SIG-M5 treated with dmso at 0.1 percent for 504 hours (cell line): ENCODE data around the gene ZNF718.
A peak's percentile ranks its signal among the peaks of the same experiment; 100 is the strongest.
"Not testable (repeated sequence)": the region's sequence is repeated elsewhere in the genome, so short reads cannot be mapped to it uniquely, and the experiment has no call there.

Experiments used
- DNase-seq: peaks from one replicate; lab custom pipeline; 2025; ENCODE audit not compliant: unreplicated experiment; lab: John Stamatoyannopoulos, UW

ZNF718 gene

DNA sequence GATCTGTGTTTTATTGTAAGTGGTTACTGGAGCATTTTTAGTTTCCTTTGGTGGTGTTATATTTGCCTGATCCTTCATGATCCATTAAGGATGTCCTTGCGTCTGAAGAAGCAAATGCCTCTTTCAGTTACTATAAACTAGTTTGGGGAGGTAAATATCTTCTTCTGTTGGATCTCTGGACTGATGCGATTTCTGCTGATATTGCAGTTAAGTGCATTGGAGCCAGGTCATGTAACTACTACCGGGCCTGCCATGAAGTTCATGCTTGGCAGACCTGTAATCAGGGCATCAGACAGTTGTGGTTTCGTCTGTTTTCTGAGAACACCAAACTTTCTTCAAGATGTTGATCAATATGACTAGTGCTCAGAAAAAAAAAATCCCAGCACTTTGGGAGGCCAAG lies 22.9 kb downstream of the ZNF718 start:
- DNase-seq = no peak

DNA sequence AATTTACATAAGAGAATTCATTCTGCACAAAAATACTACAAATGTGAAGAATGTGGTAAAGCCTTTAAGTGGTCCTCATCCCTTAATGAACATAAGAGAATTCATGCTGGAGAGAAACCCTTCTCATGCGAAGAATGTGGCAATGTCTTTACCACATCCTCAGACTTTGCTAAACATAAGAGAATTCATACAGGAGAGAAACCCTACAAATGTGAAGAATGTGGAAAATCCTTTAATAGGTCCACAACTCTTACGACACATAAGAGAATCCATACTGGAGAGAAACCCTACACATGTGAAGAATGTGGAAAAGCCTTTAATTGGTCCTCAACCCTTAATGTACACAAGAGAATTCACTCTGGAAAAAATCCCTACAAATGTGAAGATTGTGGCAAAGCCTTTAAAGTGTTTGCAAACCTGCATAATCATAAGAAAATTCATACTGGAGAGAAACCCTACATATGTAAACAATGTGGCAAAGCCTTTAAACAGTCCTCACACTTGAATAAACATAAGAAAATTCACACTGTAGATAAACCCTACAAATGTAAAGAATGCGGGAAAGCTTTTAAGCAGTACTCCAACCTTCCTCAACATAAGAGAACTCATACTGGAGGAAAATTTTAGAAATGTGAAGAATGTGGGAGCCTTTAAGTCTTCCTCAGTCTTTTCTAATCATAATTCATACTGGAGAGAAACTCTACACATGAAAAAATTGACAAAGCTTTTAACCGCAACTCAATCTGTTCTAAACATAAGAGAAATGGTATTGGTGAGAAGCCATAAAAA lies 37.4 kb downstream of the ZNF718 start:
- no peak for DNase-seq

DNA sequence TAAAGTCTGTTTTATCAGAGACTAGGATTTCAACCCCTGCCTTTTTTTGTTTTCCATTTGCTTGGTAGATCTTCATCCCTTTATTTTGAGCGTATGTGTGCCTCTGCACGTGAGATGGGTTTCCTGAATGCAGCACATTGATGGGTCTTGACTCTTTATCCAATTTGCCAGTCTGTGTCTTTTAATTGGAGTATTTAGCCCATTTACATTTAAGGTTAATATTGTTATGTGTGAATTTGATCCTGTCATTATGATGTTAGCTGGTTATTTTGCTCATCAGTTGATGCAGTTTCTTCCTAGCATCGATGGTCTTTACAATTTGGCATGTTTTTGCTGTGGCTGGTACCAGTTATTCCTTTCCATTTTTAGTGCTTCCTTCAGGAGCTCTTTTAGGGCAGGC lies 45.3 kb downstream of the ZNF718 start:
- DNase-seq = not testable (repeated sequence)

DNA sequence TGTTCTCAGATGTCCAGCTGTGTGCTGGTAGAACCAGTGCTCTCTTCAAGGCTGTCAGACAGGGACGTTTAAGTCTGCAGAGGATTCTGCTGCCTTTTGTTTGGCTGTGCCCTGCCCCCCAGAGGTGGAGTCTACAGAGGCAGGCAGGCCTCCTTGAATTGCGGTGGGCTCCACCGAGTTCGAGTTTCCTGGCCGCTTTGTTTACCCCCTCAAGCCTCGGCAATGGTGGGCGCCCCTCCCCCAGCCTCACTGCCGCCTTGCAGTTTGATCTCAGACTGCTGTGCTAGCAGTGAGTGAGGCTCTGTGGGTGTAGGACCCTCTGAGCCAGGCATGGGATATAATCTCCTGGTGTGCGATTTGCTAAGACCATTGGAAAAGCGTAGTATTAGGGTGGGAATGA lies 47.0 kb downstream of the ZNF718 start:
- not testable (repeated sequence) for DNase-seq

DNA sequence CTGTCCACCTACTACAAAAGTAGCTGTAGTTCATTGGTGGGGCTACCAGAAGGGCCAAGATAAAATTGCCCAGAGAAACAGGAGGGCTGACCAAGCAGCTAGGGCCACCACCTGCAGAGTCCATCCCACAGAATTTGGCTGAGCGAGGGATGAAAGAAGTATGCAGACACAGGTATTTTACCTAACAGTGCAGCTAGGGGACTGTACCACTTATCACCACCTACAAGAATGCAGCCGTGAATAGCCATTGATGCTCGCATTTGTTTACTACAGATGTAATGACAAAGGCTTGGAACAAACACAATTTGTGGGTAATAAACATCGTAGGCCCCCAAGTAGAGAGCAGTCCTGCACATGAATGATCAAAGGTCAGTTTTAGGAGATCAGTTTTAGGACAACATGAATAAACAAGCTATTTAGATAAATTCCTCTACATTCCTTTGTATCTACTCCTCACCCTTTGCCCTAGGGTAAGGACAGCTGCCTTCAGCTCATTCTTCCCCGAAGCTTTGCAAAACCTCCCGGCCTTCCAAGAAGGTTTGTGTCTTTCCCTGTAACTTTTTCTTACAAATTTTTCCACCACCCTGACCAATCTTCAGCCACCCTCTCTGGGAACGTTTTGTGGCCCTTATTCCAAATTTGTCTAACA lies 49.5 kb downstream of the ZNF718 start:
- no peak for DNase-seq

DNA sequence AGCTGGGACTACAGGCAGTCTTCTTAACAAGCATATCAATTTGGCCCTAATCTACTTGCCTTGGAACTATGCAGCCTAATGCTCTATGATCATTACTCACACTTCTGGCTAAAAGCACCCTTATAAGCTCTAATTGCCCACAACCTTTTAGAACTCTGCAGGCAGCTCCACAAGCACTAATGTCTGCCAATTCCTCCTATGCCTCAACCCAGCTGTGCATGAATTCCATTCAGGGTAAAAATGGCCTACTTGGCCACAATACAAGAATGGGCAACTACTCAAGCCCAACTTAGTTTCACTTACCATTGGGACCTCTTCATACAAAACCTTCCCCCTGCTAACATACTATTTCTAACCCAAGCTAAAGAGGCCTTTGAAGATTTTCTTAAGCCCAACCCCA lies 51.7 kb downstream of the ZNF718 start:
- DNase-seq = no peak

DNA sequence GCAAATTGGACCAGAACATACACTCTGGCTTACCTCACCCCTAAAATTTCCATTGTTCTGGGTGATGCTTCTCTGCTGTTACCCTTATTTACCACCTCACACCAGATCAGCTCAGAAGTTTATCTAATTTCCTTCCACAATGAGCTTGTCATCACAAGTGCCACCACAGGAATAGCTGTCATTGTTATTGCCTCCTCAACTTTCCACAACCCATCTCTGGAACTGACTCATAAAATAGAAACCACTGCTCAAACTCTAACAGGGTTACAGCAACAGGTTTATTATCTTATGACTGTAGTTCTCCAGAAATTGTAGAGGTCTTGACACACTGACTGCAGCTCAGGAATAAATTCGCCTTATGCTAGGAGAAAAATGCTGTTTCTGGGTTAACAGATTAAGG lies 52.7 kb downstream of the ZNF718 start:
- DNase-seq = no peak

DNA sequence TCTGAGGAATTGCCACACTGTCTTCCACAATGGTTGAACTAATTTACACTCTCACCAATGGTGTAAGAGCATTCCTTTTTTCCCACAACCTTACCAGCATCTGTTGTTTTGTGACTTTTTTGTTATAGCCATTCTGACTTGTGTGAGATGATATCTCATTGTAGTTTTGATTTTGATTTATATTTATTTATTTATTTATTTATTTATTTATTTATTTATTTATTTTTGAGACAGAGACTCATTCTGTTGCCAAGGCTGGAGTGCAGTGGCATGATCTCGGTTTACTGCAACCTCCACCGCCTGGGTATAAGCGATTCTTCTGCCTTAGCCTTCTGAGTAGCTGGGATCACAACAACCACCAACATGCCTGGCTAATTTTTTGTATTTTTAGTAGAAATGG lies 57.9 kb downstream of the ZNF718 start:
- not testable (repeated sequence) for DNase-seq

DNA sequence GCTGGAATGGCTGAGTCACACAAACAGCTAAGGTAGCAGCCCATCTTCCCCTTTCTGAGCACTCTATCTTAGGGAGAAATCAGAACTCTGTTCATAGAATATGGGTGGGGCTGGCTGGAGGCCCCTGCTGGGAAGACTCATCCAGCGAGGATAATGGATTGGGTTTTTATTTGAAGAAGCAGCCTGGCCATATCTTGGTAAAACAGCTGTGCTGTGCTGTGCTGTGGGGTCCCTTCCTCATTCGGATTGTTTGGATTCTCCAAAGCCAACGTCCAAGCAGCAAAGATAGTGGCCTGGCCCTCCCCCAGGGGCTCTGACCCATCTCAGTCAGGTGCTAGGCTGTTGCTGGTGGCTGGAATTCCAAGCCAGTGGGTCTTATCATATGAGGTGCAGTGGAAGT lies 63.8 kb downstream of the ZNF718 start:
- no peak for DNase-seq

DNA sequence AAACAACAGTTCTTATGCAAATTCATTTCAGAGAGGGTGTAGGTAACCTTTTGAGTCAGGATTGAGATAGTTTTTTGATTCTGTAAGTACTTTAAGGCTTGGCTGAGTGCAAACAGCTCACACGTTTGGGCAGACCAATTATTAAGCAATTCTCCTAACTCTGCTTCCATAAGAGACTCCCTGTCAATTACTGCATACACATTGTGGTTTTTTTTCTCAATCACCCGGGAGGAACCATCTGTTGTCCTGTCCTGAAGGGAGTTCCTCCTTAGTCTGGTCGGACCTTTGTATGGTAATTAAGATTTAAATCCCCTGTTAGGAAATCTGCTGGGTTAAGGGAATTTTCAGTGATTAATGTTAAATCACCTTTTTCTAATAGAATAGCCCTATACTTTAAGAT lies 70.9 kb downstream of the ZNF718 start:
- peak; percentile 10 for DNase-seq

DNA sequence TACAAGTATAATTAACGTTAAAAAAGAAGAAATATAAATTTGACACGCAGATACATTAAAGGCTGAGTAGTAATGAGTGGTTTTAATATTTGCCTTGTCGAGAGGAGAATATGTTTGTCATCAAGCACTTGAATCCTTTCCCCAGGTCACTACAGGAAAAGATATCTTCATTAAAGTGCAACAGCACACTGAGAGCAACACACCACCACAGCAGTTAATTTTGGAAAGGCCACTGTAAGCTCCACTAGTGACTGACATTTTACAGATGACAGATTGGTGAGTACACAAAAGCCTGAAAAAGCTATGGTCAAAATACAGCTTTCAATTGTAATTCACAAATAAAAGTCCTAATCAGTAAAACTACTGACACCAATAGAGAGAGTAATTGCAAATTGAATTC lies 76.6 kb downstream of the ZNF718 start:
- no peak for DNase-seq

DNA sequence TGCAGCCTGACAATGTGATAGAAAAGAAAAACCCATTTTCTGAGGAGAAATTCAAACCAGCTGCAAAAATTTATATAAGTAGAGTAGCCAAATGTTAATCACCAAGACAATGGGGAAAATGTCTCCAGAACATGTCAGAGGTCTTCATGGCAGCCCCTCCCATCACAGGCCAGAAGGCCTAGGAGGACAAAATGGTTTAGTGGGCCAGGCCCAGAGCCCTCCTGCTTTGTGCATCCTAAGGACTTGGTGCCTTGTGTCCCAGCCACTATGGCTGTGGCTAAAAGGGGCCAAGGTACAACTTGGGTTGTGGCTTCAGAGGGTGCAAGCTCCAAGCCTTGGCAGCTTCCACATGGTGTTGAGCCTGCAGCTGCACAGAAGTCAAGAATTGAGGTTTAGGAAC lies 78.5 kb downstream of the ZNF718 start:
- not testable (repeated sequence) for DNase-seq

DNA sequence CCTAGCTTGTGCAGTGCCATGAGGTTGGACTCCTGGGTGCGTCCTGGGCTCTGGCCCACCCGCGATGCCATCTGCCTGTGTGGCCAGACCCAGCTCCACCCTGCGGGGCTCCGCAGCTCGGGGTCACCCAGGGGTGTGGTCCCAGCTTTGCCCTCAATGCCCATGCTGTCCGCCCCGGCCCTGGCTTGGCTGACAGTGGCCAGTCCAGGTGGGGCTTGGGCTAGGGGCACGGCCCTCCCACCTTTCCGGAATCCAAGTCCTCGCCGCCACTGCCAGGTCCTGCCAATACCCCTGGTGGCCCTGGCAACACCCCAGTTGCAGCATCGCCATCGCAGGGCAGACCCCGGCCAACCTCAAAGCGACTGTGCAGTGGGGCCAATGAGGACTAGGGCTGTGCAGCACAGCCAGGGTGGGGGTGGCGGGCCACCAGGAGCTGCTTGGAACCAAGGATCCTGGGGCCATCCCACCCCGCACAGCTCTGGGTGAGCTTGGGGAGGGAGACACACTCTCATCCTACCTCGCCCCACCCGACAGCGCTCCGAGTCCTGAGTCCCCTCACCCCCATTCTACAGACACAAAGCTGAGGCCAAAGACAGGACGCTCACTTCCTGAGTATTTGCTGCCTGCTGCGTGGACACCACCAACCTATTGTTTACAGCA lies 80.9 kb downstream of the ZNF718 start:
- no peak for DNase-seq

DNA sequence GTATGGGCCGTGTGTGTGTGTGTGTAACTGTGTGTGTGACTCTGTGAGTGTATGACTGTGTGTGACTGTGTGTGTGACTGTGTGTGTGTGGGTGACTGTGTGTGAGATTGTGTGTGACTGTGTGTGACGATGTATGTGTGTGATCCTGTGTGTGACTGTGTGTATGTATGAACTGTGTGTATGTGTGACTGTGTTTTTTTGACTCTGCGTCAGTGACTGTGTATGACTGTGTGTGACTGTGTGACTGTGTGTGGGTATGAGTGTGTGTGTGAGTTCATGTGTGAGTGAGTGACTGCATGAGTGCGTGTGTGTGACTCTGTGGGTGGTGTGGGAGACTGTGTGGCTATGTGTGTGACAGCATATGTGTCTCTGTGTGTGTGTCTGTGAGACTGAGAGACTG lies 81.8 kb downstream of the ZNF718 start:
- no peak for DNase-seq

DNA sequence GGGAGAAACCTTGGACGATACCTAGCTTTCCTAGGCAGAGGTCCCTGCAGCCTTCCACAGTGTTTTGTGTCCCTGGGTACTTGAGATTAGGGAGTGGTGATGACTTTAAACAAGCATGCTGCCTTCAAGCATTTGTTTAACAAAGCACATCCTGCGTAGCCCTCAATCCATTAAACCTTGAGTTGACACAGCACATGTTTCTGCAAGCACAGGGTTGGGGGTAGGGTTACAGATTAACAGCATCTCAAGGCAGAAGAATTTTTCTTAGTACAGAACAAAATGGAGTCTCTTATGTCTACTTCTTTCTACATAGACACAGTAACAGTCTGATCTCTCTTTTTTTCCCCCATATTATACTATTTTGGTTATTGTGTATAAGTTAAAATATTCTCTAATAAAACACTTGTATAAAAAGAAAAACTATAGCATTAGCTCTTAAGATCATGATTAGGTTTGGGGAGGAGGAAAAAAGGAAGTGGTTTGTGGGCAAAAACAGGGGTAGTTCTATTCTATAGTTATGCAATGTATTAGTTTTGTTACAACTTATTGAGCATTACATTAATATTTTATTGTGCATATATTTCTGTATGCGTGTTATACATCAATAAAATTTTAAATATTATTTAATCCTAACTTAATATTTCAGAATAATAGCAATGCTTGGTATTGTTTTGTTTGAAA lies 84.3 kb downstream of the ZNF718 start:
- peak; percentile 13 for DNase-seq

DNA sequence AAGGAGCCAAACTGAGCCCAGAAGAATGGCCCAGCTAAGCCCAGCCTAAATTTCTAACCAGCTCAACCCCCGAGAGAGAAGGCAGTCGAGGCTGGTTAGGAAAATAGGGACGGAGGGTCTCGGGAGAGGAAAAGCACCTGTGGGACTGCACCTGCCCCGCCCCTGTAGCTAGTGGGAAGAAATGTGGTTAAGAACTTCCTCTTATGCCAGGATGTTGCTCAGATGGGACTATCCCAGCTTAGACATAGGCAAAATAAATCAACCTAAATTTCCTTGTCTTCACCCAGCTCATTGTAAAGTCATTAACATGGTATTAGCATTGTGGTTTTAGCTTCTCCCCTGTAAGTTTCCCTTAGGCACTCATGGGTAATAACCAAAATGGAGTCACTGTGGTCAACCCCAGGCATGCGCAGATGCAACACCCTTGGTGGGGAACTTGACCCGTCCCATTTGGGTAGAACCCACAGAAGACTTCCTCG lies 86.8 kb downstream of the ZNF718 start:
- no peak for DNase-seq

DNA sequence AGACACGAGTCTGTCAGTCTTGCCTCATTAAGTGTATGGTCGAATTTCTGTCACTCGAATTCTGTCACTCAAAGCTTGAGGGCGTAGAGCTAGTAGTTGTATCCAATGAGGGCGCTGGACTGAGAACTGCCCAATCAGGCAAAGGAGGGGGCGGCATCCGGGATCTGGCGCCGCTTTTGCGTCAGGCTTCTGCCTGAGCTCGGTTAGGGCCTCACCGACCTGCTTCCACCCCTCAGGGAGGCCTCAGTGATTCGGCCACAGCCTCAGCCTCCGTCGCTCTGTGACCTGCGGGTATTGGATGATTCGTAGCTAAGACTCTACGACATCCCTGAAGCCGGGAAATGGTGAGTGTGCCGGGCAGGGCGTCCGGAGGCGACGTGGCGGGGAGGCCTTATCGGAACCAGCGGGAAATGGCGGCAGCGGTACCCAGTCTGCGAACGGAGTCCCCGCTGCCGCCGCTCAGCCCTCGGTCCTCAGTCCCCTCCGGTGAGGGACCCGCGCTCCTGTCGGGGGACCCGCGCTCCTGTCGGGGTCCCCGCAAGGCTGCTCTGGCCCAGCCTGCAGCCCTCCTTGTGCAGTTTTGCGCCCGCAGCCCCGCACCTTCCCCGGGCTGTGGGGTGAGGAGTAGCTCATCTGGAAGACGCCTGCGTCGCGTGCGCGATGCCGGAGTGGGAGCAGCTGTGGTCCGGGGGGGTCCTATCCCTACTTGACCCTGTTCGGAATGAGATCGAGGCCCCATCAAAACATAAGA lies 88.3 kb downstream of the ZNF718 start:
- DNase-seq = no peak

DNA sequence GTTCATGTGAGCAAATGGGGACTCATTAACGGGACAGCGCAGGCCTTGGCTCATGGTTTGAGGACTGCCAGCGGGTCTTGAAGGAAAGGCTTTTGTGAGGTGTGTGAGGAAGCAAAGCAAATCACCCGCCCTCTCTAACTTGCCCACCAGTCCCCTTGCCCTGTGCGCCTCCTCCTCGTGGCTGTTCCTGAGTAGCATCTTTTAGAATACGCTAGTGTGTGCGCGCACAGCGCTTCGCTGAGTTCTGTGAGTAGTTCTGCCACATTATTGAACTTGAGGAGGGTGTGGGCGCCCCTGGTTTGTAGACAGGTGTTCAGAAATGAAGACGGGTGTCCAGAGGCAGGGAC lies 88.9 kb downstream of the ZNF718 start:
- not testable (repeated sequence) for DNase-seq
